Panc1 (cell line): ENCODE measurements around the gene PPIL6.

Source experiments
- TCF7L2 ChIP-seq: IDR thresholded peaks from 2 replicates; pipeline ENCODE4 v1.6.1; 2011; ENCODE audit warnings: mild to moderate bottlenecking, low read depth, low read length, inconsistent platforms
- TF ChIP-seq, protein P1 (sequence below): fragments of 450-650 bp; IDR thresholded peaks from 2 replicates; pipeline ENCODE4 v1.5.1; 2017; ENCODE audit warnings: mild to moderate bottlenecking

DNA sequence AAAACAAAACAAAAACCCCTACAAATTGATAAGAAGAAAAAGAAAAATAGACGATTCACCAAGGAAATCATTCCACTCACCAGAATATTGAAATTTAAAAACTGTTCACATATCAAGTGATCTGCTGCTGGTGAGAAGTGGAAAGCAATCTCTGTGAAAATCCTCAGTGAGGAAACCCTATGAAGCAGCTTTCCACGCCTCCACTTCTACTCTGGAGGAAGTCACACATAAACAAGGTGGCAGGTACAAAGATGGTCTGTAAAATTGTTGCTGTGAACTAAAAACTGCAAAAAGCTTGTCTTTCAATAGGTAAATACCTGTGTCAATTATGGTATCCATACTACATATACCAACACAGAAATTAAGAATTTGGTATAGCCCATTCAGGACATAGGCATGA lies 76.7 kb downstream of the PPIL6 start:
- TF ChIP-seq, protein P1, sequence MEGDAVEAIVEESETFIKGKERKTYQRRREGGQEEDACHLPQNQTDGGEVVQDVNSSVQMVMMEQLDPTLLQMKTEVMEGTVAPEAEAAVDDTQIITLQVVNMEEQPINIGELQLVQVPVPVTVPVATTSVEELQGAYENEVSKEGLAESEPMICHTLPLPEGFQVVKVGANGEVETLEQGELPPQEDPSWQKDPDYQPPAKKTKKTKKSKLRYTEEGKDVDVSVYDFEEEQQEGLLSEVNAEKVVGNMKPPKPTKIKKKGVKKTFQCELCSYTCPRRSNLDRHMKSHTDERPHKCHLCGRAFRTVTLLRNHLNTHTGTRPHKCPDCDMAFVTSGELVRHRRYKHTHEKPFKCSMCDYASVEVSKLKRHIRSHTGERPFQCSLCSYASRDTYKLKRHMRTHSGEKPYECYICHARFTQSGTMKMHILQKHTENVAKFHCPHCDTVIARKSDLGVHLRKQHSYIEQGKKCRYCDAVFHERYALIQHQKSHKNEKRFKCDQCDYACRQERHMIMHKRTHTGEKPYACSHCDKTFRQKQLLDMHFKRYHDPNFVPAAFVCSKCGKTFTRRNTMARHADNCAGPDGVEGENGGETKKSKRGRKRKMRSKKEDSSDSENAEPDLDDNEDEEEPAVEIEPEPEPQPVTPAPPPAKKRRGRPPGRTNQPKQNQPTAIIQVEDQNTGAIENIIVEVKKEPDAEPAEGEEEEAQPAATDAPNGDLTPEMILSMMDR: no peak
- TF ChIP-seq TCF7L2: no peak
